DMS 273 treated with DMSO at 0.1 percent for 48 hours (cell line): ENCODE results near the gene KCNMA1.

Experiments
- DNase-seq: peaks from one replicate; lab custom pipeline; 2025; lab: John Stamatoyannopoulos, UW

Gene KCNMA1

DNA sequence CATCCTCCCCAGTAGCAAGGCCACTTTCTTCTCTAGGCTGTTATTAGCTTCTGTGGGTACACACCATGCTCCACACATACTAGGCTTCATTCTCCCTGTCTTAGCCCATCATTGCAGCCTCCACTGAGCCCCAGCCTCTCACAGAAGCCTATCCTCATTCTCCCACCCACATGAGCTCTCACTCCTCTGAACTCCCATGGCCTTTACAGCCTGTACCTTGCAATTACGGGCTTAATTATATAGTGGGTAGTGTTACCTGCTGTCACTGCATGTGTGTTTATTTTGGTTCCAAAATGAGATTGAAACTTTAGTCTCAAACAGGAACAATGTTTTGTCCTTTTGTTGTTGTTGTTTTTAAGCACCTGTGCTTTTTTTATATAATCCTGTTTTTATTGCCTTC lies 460.0 kb downstream of the KCNMA1 start:
- no peak for DNase-seq

- no peak for DNase-seq
Observed at GRCh38 chr10:77177161-77177560, 460.4 kb downstream of the KCNMA1 start.

DNA sequence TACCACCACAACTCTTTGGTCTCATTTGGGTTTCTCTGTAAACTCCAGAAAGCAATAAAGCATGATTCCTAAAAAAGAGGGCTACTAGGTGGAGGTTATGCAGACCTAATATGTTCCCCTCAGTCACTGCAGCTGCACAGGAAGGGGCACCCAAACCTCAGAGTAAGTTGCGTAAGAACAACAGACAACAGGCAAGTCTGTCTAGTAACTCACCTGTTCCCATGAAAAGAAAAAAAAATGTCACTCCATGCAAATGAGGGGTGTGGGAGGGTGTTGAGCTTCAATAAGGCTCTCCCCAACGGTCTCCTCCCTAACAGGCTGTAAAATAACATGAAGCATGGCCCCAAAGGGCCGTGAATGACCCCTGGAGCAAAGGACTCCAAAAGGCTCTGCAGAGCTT lies 461.4 kb downstream of the KCNMA1 start:
- DNase-seq, result no peak

- DNase-seq, result no peak
Observed at GRCh38 chr10:77175631-77176222, 461.9 kb downstream of the KCNMA1 start.

GRCh38 chr10:77173615-77174461 lies 463.8 kb downstream of the KCNMA1 start:
- peak; percentile 1 for DNase-seq

- no peak for DNase-seq
Observed at GRCh38 chr10:77172086-77172485, 465.5 kb downstream of the KCNMA1 start.

GRCh38 chr10:77168861-77169260 lies 468.7 kb downstream of the KCNMA1 start:
- no peak for DNase-seq

GRCh38 chr10:77168161-77168560 lies 469.4 kb downstream of the KCNMA1 start:
- DNase-seq, result no peak

DNA sequence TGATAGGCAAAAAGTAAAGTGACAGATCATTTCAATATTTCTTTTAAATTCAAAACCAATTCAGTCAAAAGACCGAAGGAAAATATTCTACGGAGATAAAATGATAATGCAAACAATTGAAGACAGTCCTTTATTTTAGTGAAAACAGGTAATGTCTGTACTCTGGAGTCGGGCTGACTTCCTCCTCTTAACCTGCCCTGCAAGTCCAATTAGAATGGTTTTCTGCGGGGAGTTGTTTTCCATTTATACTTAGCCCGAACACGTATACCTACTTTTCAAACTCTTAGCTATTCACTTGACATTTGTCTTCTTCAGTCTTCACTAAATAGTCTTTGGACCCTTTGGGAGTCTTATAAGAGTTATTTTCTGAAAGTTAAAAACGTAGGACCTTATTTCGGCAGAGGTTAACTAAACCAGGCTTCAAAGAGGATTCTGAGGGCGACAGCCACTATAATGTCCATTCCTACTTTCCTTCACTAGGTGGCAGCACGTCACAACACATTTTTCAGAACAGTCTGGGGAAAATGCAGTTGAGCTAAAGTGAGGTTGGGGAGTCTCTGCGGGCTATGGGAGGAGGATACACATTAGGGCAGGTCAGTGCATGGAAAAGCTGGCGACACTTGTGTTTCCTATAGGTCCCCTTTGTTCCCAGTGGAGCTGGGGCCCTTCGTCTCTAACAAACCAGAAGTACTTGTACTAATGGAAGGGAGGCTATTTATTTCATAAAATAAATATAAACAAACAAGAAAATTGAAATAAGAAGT lies 472.0 kb downstream of the KCNMA1 start:
- DNase-seq, result peak; percentile 3

DNA sequence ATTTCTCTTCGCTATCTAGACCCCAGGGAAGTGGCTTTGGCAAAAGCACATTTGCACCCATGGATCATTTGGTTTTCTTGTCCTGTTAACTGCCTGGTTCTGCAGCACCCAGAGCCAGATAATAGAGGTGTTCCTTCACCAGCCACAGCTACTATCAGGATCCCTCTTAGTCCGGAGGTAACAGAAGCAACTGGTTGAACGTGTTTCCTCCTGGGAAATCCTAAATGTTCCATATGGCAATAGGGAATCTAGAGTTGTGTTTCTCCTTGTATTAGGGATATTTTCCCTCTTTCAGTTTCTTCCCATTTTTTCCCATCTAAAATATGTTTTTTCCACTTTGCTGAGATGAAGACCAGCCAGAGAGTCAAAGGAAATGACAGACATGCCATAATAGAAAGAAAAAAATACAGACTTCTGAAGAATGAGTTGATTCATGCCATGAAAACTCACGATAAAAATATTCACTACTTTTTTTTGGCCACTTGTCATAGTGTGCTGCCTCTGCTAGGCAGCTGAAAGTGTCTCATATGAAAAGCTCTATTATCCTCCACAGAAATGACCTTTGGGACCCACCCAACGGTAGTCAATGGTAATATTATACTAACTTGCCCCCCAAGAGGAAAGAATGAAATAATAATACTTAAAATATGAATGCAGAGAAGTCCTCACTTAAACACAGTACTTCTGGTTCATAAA lies 472.8 kb downstream of the KCNMA1 start:
- DNase-seq, result no peak

DNA sequence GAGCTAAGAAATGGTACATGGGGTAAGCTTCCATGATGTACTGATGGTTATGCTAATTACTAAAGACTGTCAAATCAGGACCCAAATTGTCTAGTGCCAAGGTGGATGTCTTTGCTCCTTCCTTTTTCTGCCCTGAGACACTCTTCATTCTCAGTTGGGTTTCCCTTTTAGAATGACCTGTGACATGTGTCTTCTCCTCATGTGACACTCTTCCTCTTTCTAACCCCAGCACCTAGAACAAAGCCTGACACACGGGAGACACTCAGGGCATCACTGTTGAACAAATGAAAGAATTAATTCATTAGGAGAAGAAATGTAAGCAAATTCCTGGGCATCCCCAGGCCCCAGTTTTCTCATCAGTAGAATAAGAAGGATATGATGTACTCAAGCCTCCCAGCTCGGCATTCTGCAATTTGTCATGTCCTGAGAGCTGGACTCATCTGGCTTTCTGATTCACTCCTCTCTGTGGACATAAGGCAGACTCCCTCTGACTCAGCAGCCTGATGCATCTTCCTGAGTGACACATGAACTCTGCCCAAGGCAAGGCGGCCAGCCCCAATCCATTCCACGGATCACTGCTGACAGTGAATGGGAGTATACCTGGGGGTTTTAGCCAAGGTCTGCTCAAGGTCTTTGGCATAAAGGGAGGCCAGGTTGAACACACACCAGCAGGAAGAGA lies 473.8 kb downstream of the KCNMA1 start:
- no peak for DNase-seq

DNA sequence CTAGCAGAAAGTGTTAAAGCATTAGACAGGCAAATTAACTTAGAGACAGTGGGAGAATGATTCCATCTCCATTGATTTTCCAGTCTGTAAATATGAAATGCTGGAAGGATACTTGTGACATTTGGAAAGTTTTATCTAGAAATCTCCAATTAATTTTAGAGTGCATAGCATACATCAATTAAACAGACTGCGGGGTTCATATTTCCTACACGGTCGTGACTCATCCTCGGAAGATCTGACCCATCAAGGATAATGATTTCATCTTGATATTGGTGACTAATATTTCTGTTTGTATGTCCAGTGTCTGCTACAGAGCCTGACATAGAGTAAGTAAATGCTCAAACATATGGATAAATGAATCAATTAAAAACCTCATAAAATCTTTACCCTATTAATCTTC lies 474.9 kb downstream of the KCNMA1 start:
- DNase-seq, result no peak

DNA sequence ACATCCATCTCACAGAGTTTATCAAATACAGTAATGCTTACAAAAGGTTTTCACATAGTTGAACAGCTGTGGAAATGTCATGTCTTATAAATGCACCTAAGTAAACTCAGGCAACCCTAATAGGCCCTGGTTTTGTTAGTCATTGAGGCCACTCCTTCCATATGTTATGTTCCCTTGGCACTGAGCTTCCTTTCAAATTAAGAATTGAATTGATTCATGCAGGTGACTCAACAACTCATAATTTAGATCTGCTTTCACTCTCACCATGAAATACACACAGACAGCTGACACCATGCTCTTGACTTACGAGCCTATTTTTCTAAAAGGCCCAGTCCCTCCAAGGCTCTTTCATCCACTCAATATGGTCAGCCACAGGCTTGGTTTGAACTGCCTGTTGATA lies 476.9 kb downstream of the KCNMA1 start:
- DNase-seq, result no peak

DNA sequence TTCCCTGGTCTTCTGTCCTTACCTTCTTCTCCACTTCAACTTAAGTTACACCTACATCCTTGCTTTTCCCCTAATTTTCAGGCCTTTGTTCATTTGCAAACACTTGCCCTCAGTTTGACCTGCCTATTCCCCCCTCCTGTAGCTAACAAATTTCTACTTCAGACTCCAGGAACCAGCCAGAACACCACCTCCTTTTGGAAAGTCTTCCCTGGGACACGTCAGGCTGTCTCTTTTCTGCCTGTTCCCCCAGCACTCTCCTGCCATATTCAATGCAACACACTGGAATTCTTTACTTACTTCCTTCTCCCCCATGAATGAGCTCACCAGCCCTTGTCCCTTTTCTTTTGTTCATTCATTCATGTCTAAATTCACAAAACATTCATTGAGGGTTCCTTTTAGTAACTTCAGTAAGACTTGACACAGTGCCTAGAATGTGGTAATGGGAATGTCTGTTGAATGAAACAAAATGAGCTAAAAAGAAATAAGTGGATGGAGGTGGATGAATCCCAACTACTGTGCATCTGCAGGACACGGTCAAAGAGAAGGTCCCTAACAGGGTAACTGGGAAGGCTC lies 478.0 kb downstream of the KCNMA1 start:
- DNase-seq, result no peak

GRCh38 chr10:77158666-77159065 lies 478.9 kb downstream of the KCNMA1 start:
- no peak for DNase-seq

GRCh38 chr10:77157248-77158019 lies 480.2 kb downstream of the KCNMA1 start:
- DNase-seq, result no peak

- no peak for DNase-seq
Observed at GRCh38 chr10:77156406-77156879, 481.2 kb downstream of the KCNMA1 start.

DNA sequence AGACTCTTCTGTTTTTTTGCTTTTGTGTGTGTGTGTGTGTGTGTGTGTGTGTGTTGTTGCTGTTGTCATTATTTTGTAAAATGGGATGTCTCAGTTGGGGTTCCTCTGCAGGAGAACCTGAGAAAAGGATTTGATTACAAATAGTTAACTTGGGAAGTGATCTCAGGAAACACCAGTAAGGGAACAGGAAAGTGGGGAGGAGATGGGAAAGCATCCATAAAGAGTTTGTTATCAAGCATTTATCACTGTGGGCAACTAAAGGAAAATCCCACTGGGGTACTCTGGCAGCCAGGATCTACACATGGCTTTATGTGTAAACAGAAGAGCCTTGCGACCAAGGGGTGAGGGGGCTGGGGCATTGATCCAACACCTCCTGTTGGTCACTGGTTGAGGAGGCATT lies 485.4 kb downstream of the KCNMA1 start:
- DNase-seq, result no peak

- no peak for DNase-seq
Observed at GRCh38 chr10:77151408-77151807, 486.2 kb downstream of the KCNMA1 start.

- no peak for DNase-seq
Observed at GRCh38 chr10:77149706-77150105, 487.9 kb downstream of the KCNMA1 start.
